Upper lobe of right lung (tissue), 1 donor: ENCODE measurements around the gene MAGOH. TPM values are rescaled to one million over a fixed set of nuclear protein-coding genes. Genes with fewer than 3 reads are reported as not detected.

Source experiments
- ATAC-seq: fragments of 200-7000 bp; cut with Tn5 transposase; one replicate; pipeline ENCODE4 v1.9.1; 2020; ENCODE audit warnings: mild to moderate bottlenecking, moderate library complexity
- DNase-seq: peaks from one replicate; pipeline ENCODE4 v3.0.0-alpha.2; 2020
- H3K27ac ChIP-seq: fragments of 200-600 bp; one replicate; pipeline ENCODE4 v1.8.0; 2022
- H3K27me3 ChIP-seq: fragments of 200-600 bp; one replicate; pipeline ENCODE4 v1.8.0; 2022; ENCODE audit warnings: mild to moderate bottlenecking
- H3K36me3 ChIP-seq: fragments of 200-600 bp; one replicate; pipeline ENCODE4 v1.8.0; 2022
- H3K4me1 ChIP-seq: fragments of 200-600 bp; one replicate; pipeline ENCODE4 v1.8.0; 2022
- H3K4me3 ChIP-seq: fragments of 200-600 bp; one replicate; pipeline ENCODE4 v1.8.0; 2022; ENCODE audit warnings: mild to moderate bottlenecking
- H3K9me3 ChIP-seq: fragments of 200-600 bp; one replicate; pipeline ENCODE4 v1.8.0; 2022
- intact Hi-C: fragments of 100-400 bp; cut with DNase I; formaldehyde crosslinking; loops from one replicate; pipeline ENCODE4 v1.11.0; 2022
- total RNA-seq: library from RNA; stranded (reverse); fragmentation: NEBNext Ultra II Directional; extraction: Animal tissue kit (Norgen Biotek cat#: 25700); gene quantifications from one replicate; pipeline ENCODE4 v1.2.1, GENCODE V29; 2021
- TF ChIP-seq, protein P1 (sequence below): fragments of 200-600 bp; IDR thresholded peaks from one replicate; pipeline ENCODE4 v1.8.0; 2022; ENCODE audit warnings: antibody characterized with exemption
- donor health status: DM: no; HTN: yes; CAD: no; lungs with severe emphysema.

Gene MAGOH
- total RNA-seq, 1 donor from 2014 or later: 38.8 TPM

DNA sequence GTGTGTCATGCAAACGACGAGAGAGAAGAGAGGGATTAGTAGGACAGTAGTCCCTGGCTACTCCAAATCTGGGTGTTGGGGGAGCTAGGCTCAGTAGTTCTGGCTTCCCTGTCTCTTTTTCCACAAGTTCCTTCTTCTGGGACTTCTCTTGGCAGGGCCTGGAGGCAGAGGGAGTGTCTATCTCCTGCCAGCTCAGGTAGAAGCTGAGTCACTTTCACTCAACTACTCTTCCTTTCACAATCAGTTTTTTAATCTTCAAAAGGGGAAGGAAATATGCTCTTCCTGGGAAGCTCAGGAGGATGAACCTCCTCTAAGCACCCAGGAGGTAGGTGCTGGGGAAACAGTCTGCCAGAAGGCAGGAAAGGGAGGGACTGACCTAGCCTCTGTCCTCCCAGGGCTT is 35.2 kb upstream of the MAGOH start:
- TF ChIP-seq, protein P1, sequence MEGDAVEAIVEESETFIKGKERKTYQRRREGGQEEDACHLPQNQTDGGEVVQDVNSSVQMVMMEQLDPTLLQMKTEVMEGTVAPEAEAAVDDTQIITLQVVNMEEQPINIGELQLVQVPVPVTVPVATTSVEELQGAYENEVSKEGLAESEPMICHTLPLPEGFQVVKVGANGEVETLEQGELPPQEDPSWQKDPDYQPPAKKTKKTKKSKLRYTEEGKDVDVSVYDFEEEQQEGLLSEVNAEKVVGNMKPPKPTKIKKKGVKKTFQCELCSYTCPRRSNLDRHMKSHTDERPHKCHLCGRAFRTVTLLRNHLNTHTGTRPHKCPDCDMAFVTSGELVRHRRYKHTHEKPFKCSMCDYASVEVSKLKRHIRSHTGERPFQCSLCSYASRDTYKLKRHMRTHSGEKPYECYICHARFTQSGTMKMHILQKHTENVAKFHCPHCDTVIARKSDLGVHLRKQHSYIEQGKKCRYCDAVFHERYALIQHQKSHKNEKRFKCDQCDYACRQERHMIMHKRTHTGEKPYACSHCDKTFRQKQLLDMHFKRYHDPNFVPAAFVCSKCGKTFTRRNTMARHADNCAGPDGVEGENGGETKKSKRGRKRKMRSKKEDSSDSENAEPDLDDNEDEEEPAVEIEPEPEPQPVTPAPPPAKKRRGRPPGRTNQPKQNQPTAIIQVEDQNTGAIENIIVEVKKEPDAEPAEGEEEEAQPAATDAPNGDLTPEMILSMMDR: no peak
- Histone ChIP-seq H3K36me3 (no peaks in the 10 kb centered on the region), H3K4me1 (no peaks in the 10 kb centered on the region), H3K4me3 (no peak overlapping the region), H3K27ac (no peak overlapping the region), H3K9me3 (no peaks in the 10 kb centered on the region), H3K27me3 (no peaks in the 10 kb centered on the region)
- intact Hi-C loops: no loop called here
- ATAC-seq: no peak
- no peak for DNase-seq

DNA sequence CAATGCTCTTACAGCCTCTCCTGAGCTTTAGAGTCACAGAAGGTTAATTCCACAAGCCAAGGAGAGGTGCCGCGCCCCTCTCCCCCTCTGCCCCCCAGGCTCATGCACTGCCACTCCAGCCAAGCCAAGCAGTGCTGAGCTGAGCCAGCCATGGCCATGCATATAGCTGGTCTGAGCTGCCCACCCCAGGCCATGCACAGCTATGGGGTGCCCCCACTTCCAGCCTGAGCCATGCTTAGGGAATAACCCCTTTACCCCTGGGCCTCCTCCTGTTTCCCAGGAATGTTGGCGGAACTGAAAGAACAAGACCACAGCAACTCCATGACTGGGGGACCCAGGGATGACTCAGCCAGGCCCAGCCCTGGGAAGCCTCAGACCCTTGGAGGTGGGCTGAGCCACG is 34.0 kb upstream of the MAGOH start:
- no peak for DNase-seq
- TF ChIP-seq, protein P1: no peak

DNA sequence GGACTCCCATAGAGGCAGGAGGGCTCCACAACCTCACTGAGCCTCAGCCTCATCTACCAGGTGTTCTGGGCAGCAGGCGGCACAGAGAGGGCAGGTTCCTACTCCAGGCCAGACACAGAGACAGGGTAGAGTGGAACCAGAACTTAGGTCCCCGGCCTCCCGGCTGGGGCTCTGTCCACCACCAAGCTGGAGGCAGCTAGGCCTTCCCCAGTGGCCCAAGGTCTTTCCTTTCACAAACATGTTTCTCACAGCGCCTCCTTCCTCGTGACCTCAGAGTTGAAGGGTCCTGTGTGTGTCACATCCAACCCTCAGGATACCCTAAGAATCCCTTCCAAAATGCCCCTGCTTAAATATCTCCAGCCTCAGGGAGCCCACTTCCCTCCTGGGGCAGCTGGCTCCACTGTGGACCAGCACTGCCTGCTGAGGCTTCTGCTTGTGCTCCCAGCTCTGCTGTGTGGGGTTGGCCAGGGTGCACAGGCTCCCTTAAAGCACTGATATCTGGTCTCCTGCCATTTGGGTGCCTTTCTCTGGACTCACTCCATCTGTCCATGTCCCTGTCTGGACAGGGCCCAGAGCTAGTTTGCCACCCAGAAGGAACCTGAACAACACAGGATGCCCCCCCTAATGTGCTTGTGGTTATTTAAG is 33.2 kb upstream of the MAGOH start:
- Histone ChIP-seq H3K4me3 (no peak overlapping the region), H3K4me1 (no peaks in the 10 kb centered on the region), H3K9me3 (no peaks in the 10 kb centered on the region), H3K27me3 (no peaks in the 10 kb centered on the region), H3K27ac (no peak overlapping the region), H3K36me3 (no peaks in the 10 kb centered on the region)
- intact Hi-C loops: no loop called here
- DNase-seq (no peak), ATAC-seq (no peak)
- TF ChIP-seq, protein P1: no peak

More for the DNA sequence above, 34.0 kb upstream of the MAGOH start:
- ATAC-seq: no peak
- Histone ChIP-seq H3K36me3 (no peaks in the 10 kb centered on the region), H3K9me3 (no peaks in the 10 kb centered on the region), H3K27me3 (no peaks in the 10 kb centered on the region), H3K4me1 (no peaks in the 10 kb centered on the region), H3K4me3 (no peak overlapping the region), H3K27ac (no peak overlapping the region)
- intact Hi-C loops: no loop called here

DNA sequence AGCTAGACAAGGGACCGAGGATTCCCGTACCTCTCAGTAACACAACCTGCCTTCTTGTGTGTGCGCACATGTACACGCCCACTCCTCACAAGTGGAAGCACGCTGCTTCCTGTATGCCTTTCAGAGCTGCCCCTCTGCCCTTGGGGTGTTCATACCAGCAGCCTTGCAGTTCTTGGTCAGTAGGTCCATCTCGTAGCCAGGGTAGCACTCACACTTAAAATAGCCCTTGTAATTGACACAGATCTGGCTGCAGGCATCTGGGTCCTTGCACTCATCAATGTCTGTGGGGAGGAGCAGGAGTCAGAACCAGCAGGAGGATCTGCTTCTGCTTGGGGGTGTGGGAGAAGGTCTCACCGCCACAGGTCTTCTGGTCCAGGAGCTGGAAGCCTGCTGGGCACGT is 32.6 kb upstream of the MAGOH start:
- TF ChIP-seq, protein P1: no peak
- no peak overlapping the region for H3K27ac ChIP-seq
- no peaks in the 10 kb centered on the region for H3K4me1 ChIP-seq
- ATAC-seq (no peak), DNase-seq (no peak)
- intact Hi-C loops: no loop called here
- no peaks in the 10 kb centered on the region for H3K27me3 ChIP-seq
- no peaks in the 10 kb centered on the region for H3K36me3 ChIP-seq
- no peaks in the 10 kb centered on the region for H3K9me3 ChIP-seq
- no peak overlapping the region for H3K4me3 ChIP-seq

DNA sequence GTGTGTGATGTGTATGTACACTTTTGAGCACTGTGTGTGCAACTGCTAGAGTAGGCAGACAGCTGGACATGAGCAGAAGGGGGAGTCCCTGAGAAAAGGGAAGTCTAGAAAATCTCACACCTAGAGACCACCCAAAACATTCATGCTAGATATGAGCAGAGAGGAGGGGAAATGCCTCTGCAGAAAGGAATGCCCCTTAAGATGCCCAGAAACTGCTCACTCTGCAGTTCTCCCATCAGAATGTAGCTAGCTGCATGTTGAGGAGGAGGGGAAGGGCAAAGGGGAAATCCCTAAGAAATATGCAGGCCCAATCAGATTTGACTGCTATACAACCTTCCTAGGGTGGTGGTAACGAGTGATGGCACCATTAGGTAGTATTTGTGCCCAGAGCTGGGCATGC is 31.8 kb upstream of the MAGOH start:
- no peak for DNase-seq
- intact Hi-C loops: no loop called here
- H3K4me3 ChIP-seq: no peak overlapping the region
- no peak for ATAC-seq
- no peaks in the 10 kb centered on the region for H3K4me1 ChIP-seq
- TF ChIP-seq, protein P1: no peak
- H3K27ac ChIP-seq: no peak overlapping the region
- no peaks in the 10 kb centered on the region for H3K9me3 ChIP-seq
- no peaks in the 10 kb centered on the region for H3K36me3 ChIP-seq
- H3K27me3 ChIP-seq: no peaks in the 10 kb centered on the region

DNA sequence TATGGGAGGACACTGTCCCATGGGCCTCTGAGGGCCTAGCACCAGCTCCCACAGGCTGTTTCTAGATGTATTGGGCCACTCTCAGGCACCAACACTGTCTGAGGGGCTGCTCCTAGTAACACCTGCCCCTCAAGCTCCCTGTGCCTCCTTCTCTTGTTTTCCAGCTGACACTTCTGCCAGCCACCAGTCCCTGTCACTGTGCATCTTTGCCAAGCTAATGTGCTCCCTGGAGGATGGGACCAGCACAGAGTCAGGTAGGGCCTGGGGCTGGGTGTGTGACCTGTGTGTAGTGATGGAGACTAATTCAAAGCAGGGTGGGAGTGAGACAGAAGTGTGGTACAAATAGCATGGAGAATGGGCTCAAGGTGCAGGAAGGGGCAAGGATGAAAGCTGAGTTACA is 29.4 kb upstream of the MAGOH start:
- no peaks in the 10 kb centered on the region for H3K9me3 ChIP-seq
- no peak for ATAC-seq
- no peak for DNase-seq
- intact Hi-C loops: no loop called here
- no peaks in the 10 kb centered on the region for H3K27me3 ChIP-seq
- TF ChIP-seq, protein P1: no peak
- H3K4me1 ChIP-seq: no peaks in the 10 kb centered on the region
- no peaks in the 10 kb centered on the region for H3K36me3 ChIP-seq
- no peak overlapping the region for H3K27ac ChIP-seq
- H3K4me3 ChIP-seq: no peak overlapping the region
